SK-N-SH (cell line): ENCODE data around the gene ATP5PF.

Experiments
- FOSL2 ChIP-seq: IDR thresholded peaks from 2 replicates; pipeline ENCODE4 v1.4.0; 2012; ENCODE audit warnings: low read depth, mild to moderate bottlenecking, moderate library complexity, borderline replicate concordance
- FOXJ3 ChIP-seq: sonication (generic); formaldehyde crosslinking; IDR thresholded peaks from 2 replicates; pipeline ENCODE4 v1.5.1; 2020; ENCODE audit warnings: mild to moderate bottlenecking, missing genetic modification reagents
- NRF1 ChIP-seq: IDR thresholded peaks from 2 replicates; pipeline ENCODE4 v1.6.1; 2012; ENCODE audit warnings: low read depth, mild to moderate bottlenecking, low read length
- POLR2AphosphoS5 ChIP-seq: IDR thresholded peaks from 2 replicates; pipeline ENCODE4 v1.6.1; 2012; ENCODE audit warnings: low read depth, low read length
- SMC3 ChIP-seq: IDR thresholded peaks from 2 replicates; pipeline ENCODE4 v1.6.1; 2012; ENCODE audit warnings: low read depth, low read length, improper control_type of control experiment
- TF ChIP-seq, protein P1 (sequence below): IDR thresholded peaks from 2 replicates; pipeline ENCODE4 v1.6.1; 2012; ENCODE audit warnings: mild to moderate bottlenecking, low read depth, low read length, moderate library complexity
- TF ChIP-seq, protein P2 (sequence below): fragments of 200-600 bp; sonication (generic); IDR thresholded peaks from 2 replicates; pipeline ENCODE4 v1.6.1; 2017; ENCODE audit warnings: antibody characterized with exemption, mild to moderate bottlenecking, moderate library complexity

GRCh38 chr21:25757531-25757930 is 22.8 kb upstream of the ATP5PF start:
- TF ChIP-seq NRF1 (no peak), FOXJ3 (CRISPR knock-in tag) (no peak), SMC3 (no peak), FOSL2 (no peak), POLR2AphosphoS5 (no peak)
- TF ChIP-seq, protein P1, sequence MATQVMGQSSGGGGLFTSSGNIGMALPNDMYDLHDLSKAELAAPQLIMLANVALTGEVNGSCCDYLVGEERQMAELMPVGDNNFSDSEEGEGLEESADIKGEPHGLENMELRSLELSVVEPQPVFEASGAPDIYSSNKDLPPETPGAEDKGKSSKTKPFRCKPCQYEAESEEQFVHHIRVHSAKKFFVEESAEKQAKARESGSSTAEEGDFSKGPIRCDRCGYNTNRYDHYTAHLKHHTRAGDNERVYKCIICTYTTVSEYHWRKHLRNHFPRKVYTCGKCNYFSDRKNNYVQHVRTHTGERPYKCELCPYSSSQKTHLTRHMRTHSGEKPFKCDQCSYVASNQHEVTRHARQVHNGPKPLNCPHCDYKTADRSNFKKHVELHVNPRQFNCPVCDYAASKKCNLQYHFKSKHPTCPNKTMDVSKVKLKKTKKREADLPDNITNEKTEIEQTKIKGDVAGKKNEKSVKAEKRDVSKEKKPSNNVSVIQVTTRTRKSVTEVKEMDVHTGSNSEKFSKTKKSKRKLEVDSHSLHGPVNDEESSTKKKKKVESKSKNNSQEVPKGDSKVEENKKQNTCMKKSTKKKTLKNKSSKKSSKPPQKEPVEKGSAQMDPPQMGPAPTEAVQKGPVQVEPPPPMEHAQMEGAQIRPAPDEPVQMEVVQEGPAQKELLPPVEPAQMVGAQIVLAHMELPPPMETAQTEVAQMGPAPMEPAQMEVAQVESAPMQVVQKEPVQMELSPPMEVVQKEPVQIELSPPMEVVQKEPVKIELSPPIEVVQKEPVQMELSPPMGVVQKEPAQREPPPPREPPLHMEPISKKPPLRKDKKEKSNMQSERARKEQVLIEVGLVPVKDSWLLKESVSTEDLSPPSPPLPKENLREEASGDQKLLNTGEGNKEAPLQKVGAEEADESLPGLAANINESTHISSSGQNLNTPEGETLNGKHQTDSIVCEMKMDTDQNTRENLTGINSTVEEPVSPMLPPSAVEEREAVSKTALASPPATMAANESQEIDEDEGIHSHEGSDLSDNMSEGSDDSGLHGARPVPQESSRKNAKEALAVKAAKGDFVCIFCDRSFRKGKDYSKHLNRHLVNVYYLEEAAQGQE = no peak
- TF ChIP-seq, protein P2, sequence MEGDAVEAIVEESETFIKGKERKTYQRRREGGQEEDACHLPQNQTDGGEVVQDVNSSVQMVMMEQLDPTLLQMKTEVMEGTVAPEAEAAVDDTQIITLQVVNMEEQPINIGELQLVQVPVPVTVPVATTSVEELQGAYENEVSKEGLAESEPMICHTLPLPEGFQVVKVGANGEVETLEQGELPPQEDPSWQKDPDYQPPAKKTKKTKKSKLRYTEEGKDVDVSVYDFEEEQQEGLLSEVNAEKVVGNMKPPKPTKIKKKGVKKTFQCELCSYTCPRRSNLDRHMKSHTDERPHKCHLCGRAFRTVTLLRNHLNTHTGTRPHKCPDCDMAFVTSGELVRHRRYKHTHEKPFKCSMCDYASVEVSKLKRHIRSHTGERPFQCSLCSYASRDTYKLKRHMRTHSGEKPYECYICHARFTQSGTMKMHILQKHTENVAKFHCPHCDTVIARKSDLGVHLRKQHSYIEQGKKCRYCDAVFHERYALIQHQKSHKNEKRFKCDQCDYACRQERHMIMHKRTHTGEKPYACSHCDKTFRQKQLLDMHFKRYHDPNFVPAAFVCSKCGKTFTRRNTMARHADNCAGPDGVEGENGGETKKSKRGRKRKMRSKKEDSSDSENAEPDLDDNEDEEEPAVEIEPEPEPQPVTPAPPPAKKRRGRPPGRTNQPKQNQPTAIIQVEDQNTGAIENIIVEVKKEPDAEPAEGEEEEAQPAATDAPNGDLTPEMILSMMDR = no peak
